ENCODE data around the gene CAMK1D. TPM values are rescaled to one million over a fixed set of nuclear protein-coding genes. Genes with fewer than 3 reads are reported as not detected.

The CAMK1D gene
- total and polyA plus RNA-seq, 2 of the 8 experiments (the other 6 are each of a cell fraction or from before 2014, with no cell fraction given) = 3.5 to 10.6 TPM

DNA sequence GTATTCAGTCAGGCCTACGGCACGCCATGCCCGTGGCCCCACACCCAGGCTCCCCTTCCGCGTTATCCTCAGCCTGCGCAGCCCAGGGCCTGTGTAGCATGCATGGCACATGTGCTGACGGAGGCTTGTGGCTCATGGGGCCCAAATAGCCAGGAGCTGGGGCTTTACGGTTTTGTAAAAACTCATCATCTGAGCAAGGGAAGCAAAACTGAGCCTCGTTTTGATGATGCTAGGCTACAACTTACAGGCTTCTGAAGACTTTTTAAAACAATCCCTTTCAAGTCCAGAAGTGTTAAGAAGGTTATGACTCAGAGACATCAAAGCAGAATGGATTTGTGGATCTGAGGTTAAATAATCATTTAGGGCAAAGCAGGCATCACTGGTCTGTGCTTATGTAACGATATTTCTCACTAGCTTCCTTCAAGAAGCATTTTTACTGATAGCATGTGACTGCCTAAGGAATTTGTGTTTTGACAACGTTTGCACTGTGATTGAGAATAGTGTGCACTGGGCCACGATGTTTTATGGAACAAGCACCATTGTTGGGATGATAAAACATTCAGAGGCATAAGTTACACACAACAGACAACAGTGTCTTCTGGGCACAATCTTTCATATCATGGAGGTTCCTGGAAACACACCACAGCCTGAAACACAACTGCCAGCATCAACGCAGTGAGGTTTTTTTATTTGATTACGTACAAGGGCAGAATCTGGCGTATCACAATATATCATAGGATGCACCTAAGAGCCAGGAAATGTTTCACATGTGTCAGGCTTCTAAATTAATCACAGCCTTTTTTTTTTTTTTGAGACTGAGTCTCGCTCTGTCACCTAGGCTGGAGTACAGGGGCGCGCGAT lies 377.9 kb downstream of the CAMK1D start (continued):
- no peak for TF ChIP-seq CHD7 (IDR thresholded peaks at IDR 0.05; ENCODE audit: insufficient replicate concordance, low read length)
- no peak for TF ChIP-seq CBX5 (IDR thresholded peaks at IDR 0.05; ENCODE audit: low read depth, low read length)
- no peak for TF ChIP-seq HDAC2 (IDR thresholded peaks at IDR 0.05; ENCODE audit: borderline replicate concordance in 1 of 2, low read depth in 2 of 2, low read length in 2 of 2)
- no peak for TF ChIP-seq PHF8 (conservative IDR thresholded peaks at IDR 0.05; ENCODE audit: low read depth, low read length)
- TF ChIP-seq YY1 (IDR thresholded peaks at IDR 0.05; ENCODE audit: low read depth, low read length) = no peak
- no peak for TF ChIP-seq ZNF274 (IDR thresholded peaks at IDR 0.05; ENCODE audit: borderline replicate concordance, extremely low read depth, low read length)

All from H1 (cell line).